ENCODE data around the gene WNT4.

Gene WNT4

GRCh38 chr1:22143065-22144033, at the start of gene WNT4:
Gene WNT4 (minus strand): TSS chr1:22143097. CDS start chr1:22142922, 175 bp downstream.
- no peak for DNase-seq (ENCODE audit: low spot score)

- DNase-seq (ENCODE audit: low spot score) = no peak
These were observed 47.8 kb upstream of the WNT4 start for GRCh38 chr1:22190731-22191130.

GRCh38 chr1:22190251-22190650, 47.4 kb upstream of the WNT4 start:
- no peak for DNase-seq (ENCODE audit: low spot score)

GRCh38 chr1:22189619-22190018, 46.7 kb upstream of the WNT4 start:
- no peak for DNase-seq (ENCODE audit: low spot score)

- no peak for DNase-seq (ENCODE audit: low spot score)
These were observed 46.0 kb upstream of the WNT4 start for GRCh38 chr1:22188914-22189313.

- DNase-seq (ENCODE audit: low spot score) = no peak
These were observed 45.5 kb upstream of the WNT4 start for GRCh38 chr1:22188436-22188835.

GRCh38 chr1:22186311-22186710, 43.4 kb upstream of the WNT4 start:
- no peak for DNase-seq (ENCODE audit: low spot score)

GRCh38 chr1:22184892-22185612, 42.2 kb upstream of the WNT4 start:
- DNase-seq (ENCODE audit: low spot score) = no peak

- no peak for DNase-seq (ENCODE audit: low spot score)
These were observed 41.6 kb upstream of the WNT4 start for GRCh38 chr1:22184454-22184853.

GRCh38 chr1:22182715-22183114, 39.8 kb upstream of the WNT4 start:
- DNase-seq (ENCODE audit: low spot score) = no peak

- DNase-seq (ENCODE audit: low spot score) = no peak
These were observed 36.4 kb upstream of the WNT4 start for GRCh38 chr1:22179197-22179803.

GRCh38 chr1:22177354-22178003, 34.6 kb upstream of the WNT4 start:
- no peak for DNase-seq (ENCODE audit: low spot score)

GRCh38 chr1:22176258-22176657, 33.4 kb upstream of the WNT4 start:
- DNase-seq (ENCODE audit: low spot score) = no peak

- no peak for DNase-seq (ENCODE audit: low spot score)
These were observed 31.7 kb upstream of the WNT4 start for GRCh38 chr1:22174446-22175220.

- DNase-seq (ENCODE audit: low spot score) = no peak
These were observed 29.2 kb upstream of the WNT4 start for GRCh38 chr1:22171951-22172715.

- DNase-seq (ENCODE audit: low spot score) = no peak
These were observed 26.9 kb upstream of the WNT4 start for GRCh38 chr1:22169816-22170215.

GRCh38 chr1:22168412-22168973, 25.6 kb upstream of the WNT4 start:
- DNase-seq (ENCODE audit: low spot score) = no peak

GRCh38 chr1:22166439-22166838, 23.5 kb upstream of the WNT4 start:
- DNase-seq (ENCODE audit: low spot score) = no peak

- DNase-seq (ENCODE audit: low spot score) = no peak
These were observed 22.2 kb upstream of the WNT4 start for GRCh38 chr1:22164841-22165808.

Data from pons (tissue), 1 donor.